ENCODE measurements around the gene SMIM14. TPM values are rescaled to one million over a fixed set of nuclear protein-coding genes. Genes with fewer than 3 reads are reported as not detected.

SMIM14 gene
- total and polyA plus RNA-seq, 3 donors from 2014 or later, result 20.4 to 73.8 (median 32.0) TPM

GRCh38 chr4:39668887-39669286 is 30.2 kb upstream of the SMIM14 start:
- no peaks in the 10 kb centered on the region for H3K9me3 ChIP-seq
- H3K36me3 ChIP-seq (ENCODE audit: low read depth, missing control alignments), result no peaks in the 10 kb centered on the region
- no peak for DNase-seq
- no peak overlapping the region for H3K4me3 ChIP-seq
- no peaks in the 10 kb centered on the region for H3K27me3 ChIP-seq
- H3K27ac ChIP-seq, result no peak overlapping the region
- no peaks in the 10 kb centered on the region for H3K4me1 ChIP-seq
- TF ChIP-seq CTCF (IDR thresholded peaks at IDR 0.05), result no peak
- TF ChIP-seq POLR2A (IDR thresholded peaks at IDR 0.05), result no peak
- intact Hi-C loops (cut with DNase I; ENCODE audit: low total_unique reads), result no loop called here
- 58 to 66% methylated on average over 2 of the region's 2 CpGs for WGBS, 2 donors

GRCh38 chr4:39667706-39668105 is 29.0 kb upstream of the SMIM14 start:
- Histone ChIP-seq H3K27me3 (no peaks in the 10 kb centered on the region), H3K9me3 (no peaks in the 10 kb centered on the region), H3K4me3 (no peak overlapping the region), H3K4me1 (no peaks in the 10 kb centered on the region), H3K27ac (no peak overlapping the region), H3K36me3 (ENCODE audit: low read depth, missing control alignments) (no peaks in the 10 kb centered on the region)
- TF ChIP-seq POLR2A (IDR thresholded peaks at IDR 0.05) (no peak), CTCF (IDR thresholded peaks at IDR 0.05) (no peak)
- 28 to 42% methylated on average over 1 of the region's 1 CpG for WGBS, 2 donors
- intact Hi-C loops (cut with DNase I; ENCODE audit: low total_unique reads), result no loop called here
- DNase-seq, result no peak

- Histone ChIP-seq H3K4me1 (no peaks in the 10 kb centered on the region), H3K9me3 (no peaks in the 10 kb centered on the region), H3K4me3 (no peak overlapping the region), H3K27ac (no peak overlapping the region), H3K27me3 (no peaks in the 10 kb centered on the region), H3K36me3 (ENCODE audit: low read depth, missing control alignments) (no peaks in the 10 kb centered on the region)
- WGBS, 2 donors, result 73 to 75% methylated on average over 3 of the region's 3 CpGs
- no peak for DNase-seq
- TF ChIP-seq CTCF (IDR thresholded peaks at IDR 0.05) (no peak), POLR2A (IDR thresholded peaks at IDR 0.05) (no peak)
- intact Hi-C loops (cut with DNase I; ENCODE audit: low total_unique reads), result no loop called here
Measured at GRCh38 chr4:39664828-39665731, 26.4 kb upstream of the SMIM14 start.

GRCh38 chr4:39662683-39663082 is 24.0 kb upstream of the SMIM14 start:
- DNase-seq, result no peak
- TF ChIP-seq POLR2A (IDR thresholded peaks at IDR 0.05) (no peak), CTCF (IDR thresholded peaks at IDR 0.05) (no peak)
- H3K4me3 ChIP-seq, result no peak overlapping the region
- intact Hi-C loops (cut with DNase I; ENCODE audit: low total_unique reads), result no loop called here
- H3K27ac ChIP-seq, result no peak overlapping the region
- no peaks in the 10 kb centered on the region for H3K36me3 ChIP-seq (ENCODE audit: low read depth, missing control alignments)
- no peaks in the 10 kb centered on the region for H3K27me3 ChIP-seq
- WGBS, 2 donors, result 57 to 69% methylated on average over 7 of the region's 7 CpGs
- H3K9me3 ChIP-seq, result no peaks in the 10 kb centered on the region
- no peaks in the 10 kb centered on the region for H3K4me1 ChIP-seq

- no peaks in the 10 kb centered on the region for H3K27me3 ChIP-seq
- no peak for DNase-seq
- H3K4me1 ChIP-seq, result no peaks in the 10 kb centered on the region
- 94 to 97% methylated on average over 6 of the region's 6 CpGs for WGBS, 2 donors
- no peaks in the 10 kb centered on the region for H3K9me3 ChIP-seq
- intact Hi-C loops (cut with DNase I; ENCODE audit: low total_unique reads), result no loop called here
- H3K36me3 ChIP-seq (ENCODE audit: low read depth, missing control alignments), result no peaks in the 10 kb centered on the region
- no peak overlapping the region for H3K4me3 ChIP-seq
- TF ChIP-seq CTCF (IDR thresholded peaks at IDR 0.05) (no peak), POLR2A (IDR thresholded peaks at IDR 0.05) (no peak)
- no peak overlapping the region for H3K27ac ChIP-seq
Measured at GRCh38 chr4:39660757-39661156, 22.1 kb upstream of the SMIM14 start.
